HG03378 (cell line): ENCODE measurements around the gene HRG.

Source experiments
- ATAC-seq: cut with Tn5 transposase; IDR thresholded peaks from one replicate; pipeline ENCODE4 v1.9.1; 2021; ENCODE audit warnings: mild to moderate bottlenecking, moderate library complexity; ENCODE audit not compliant: unreplicated experiment

HRG gene

GRCh38 chr3:186637686-186638085 lies 28.1 kb upstream of the HRG start:
- ATAC-seq: no peak

- no peak for ATAC-seq
Observed at GRCh38 chr3:186638259-186638658, 27.6 kb upstream of the HRG start.

- no peak for ATAC-seq
Observed at GRCh38 chr3:186639778-186640472, 25.9 kb upstream of the HRG start, which contains the start of gene FETUB. Gene FETUB (plus strand): TSS chr3:186640399. CDS start chr3:186640461, 62 bp downstream.

- ATAC-seq: no peak
Observed at GRCh38 chr3:186640473-186640818, 25.4 kb upstream of the HRG start.

GRCh38 chr3:186640929-186641328 lies 24.9 kb upstream of the HRG start:
- no peak for ATAC-seq

- no peak for ATAC-seq
Observed at GRCh38 chr3:186642014-186642413, 23.8 kb upstream of the HRG start.

- no peak for ATAC-seq
Observed at GRCh38 chr3:186643493-186643892, 22.3 kb upstream of the HRG start.

GRCh38 chr3:186644683-186645082 lies 21.1 kb upstream of the HRG start:
- no peak for ATAC-seq

GRCh38 chr3:186646106-186646505 lies 19.7 kb upstream of the HRG start:
- no peak for ATAC-seq

GRCh38 chr3:186646841-186647240 lies 19.0 kb upstream of the HRG start:
- no peak for ATAC-seq

- no peak for ATAC-seq
Observed at GRCh38 chr3:186648851-186649250, 17.0 kb upstream of the HRG start.

GRCh38 chr3:186651678-186652215 lies 14.1 kb upstream of the HRG start:
- ATAC-seq: no peak

GRCh38 chr3:186653080-186653707 lies 12.6 kb upstream of the HRG start:
- peak; percentile 91 for ATAC-seq

- no peak for ATAC-seq
Observed at GRCh38 chr3:186653984-186654383, 11.8 kb upstream of the HRG start.

- ATAC-seq: no peak
Observed at GRCh38 chr3:186663361-186664118, 2.3 kb upstream of the HRG start.

GRCh38 chr3:186664119-186664495 lies 1.7 kb upstream of the HRG start:
- ATAC-seq: no peak

GRCh38 chr3:186664506-186664905 lies 1.3 kb upstream of the HRG start:
- no peak for ATAC-seq

- no peak for ATAC-seq
Observed at GRCh38 chr3:186668426-186668825, 2.6 kb downstream of the HRG start.

GRCh38 chr3:186669378-186670084 lies 3.7 kb downstream of the HRG start:
- ATAC-seq: no peak

GRCh38 chr3:186670155-186670554 lies 4.3 kb downstream of the HRG start:
- no peak for ATAC-seq

GRCh38 chr3:186671051-186671450 lies 5.2 kb downstream of the HRG start:
- ATAC-seq: no peak
